Calu3 (cell line): Measurements from ENCODE around the gene RRH. TPM values are rescaled to one million over a fixed set of nuclear protein-coding genes. Genes with fewer than 3 reads are reported as not detected.
"Not testable (repeated sequence)": the region's sequence is repeated elsewhere in the genome, so short reads cannot be mapped to it uniquely, and the experiment has no call there.

ENCODE experiments used
- BruUV-seq: library from RNA; stranded (reverse); fragments of 400-500 nt; replicated peaks from 2 replicates; lab custom pipeline; 2021; lab: Mats Ljungman, UMichigan
- CTCF ChIA-PET: fragments of 300-600 bp; sonication (Branson Sonifier 250); formaldehyde crosslinking; loops from one replicate; lab custom pipeline; 2022; ENCODE audit warnings: antibody characterized with exemption; lab: Charles Lee
- DNase-seq: peaks from one replicate; pipeline ENCODE4 v3.0.0; 2022
- H3K27ac Mint-ChIP-seq: one replicate; pipeline ENCODE4 v1.8.0; 2022; ENCODE audit warnings: mixed read lengths; ENCODE audit not compliant: unreplicated experiment
- H3K27me3 Mint-ChIP-seq: one replicate; pipeline ENCODE4 v1.8.0; 2022; ENCODE audit warnings: mixed read lengths; ENCODE audit not compliant: unreplicated experiment
- H3K36me3 Mint-ChIP-seq: one replicate; pipeline ENCODE4 v1.8.0; 2022; ENCODE audit warnings: mild to moderate bottlenecking, moderate library complexity, mixed read lengths; ENCODE audit not compliant: insufficient read depth, unreplicated experiment
- H3K4me1 Mint-ChIP-seq: one replicate; pipeline ENCODE4 v1.8.0; 2022; ENCODE audit warnings: mild to moderate bottlenecking, low read depth, mixed read lengths; ENCODE audit not compliant: unreplicated experiment
- H3K4me3 Mint-ChIP-seq: one replicate; pipeline ENCODE4 v1.8.0; 2022; ENCODE audit warnings: mild to moderate bottlenecking, low read depth, moderate library complexity, mixed read lengths; ENCODE audit not compliant: unreplicated experiment
- H3K9me3 Mint-ChIP-seq: one replicate; pipeline ENCODE4 v1.8.0; 2022; ENCODE audit warnings: low read depth, mixed read lengths; ENCODE audit not compliant: unreplicated experiment
- CTCF ChIP-seq: fragments of 200-600 bp; IDR thresholded peaks from one replicate; pipeline ENCODE4 v1.8.0; 2022; ENCODE audit warnings: antibody characterized with exemption; ENCODE audit not compliant: unreplicated experiment
- intact Hi-C: fragments of 100-400 bp; cut with micrococcal nuclease; formaldehyde crosslinking; loops from one replicate; pipeline ENCODE4 v1.10.0; 2022; ENCODE audit not compliant: unreplicated experiment
- total RNA-seq: library from RNA; stranded (reverse); gene quantifications from 2 replicates; pipeline ENCODE4 v1.2.3, GENCODE V29; 2022

RRH gene
- total RNA-seq, 1 experiment from 2014 or later: 0.33 TPM

DNA sequence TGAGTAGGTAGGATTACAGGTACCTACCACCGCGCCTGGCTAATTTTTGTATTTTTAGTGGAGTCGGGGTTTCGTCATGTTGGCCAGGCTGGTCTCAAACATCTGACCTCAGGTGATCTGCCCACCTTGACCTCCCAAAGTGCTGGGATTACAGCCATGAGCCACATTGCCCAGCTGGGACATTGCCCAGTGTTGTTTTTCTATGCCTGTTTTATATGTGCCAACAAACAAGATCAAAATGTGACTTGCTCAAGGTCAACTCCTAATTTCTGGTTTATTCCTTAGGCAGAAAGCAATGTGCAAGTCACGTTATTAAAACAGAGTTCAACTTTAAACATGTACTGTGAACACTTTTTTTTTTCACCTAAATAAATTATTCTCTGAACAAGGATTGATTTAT is 22.8 kb downstream of the RRH start:
- CTCF ChIA-PET: no interaction called here

DNA sequence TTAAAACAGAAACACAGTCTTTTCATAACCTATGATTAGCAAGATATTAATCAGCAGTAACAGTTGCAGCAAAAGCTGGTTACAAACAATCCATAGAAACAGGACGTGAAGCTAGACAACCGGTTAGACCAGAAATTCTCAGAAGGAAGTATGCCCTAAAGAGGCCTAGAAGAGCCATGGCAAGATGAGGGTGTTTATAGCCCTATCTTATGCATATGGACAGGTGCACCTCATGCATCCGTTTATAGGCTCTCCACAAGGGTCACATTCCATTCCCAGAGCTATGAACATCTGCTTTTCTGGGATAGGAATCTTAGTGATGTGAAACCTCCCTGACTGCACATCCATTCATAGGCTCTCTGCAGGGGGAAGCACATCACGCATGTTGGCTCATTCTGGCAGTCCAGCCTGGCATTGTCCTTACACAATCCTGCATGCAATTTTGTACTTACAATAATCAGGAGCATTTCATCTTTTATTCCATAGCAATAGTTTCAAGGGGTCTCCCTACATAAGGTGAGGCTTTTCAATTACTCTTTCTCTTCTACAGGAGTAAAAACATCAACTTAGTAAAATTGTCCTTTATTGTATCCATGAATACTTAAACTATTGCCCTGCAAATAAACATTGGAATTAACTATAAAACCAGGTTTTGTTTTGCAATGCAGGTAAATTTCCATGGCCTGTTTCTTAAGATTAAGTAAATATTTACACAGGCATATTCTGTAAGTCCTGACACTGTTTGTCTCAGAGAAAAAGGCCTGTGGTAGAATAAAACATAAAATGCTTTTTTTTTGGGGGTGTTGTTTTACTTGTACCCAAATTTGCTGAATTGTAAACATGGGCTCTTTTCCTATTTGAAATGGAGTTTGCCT is 31.9 kb downstream of the RRH start:
- CTCF ChIA-PET: not testable (repeated sequence)

More for the DNA sequence above, 22.8 kb downstream of the RRH start:
- no TSS peak for BruUV-seq
- Mint-ChIP-seq H3K27ac (no peak overlapping the region), H3K9me3 (no peaks in the 10 kb centered on the region), H3K36me3 (no peaks in the 10 kb centered on the region), H3K4me3 (no peak overlapping the region), H3K27me3 (no peaks in the 10 kb centered on the region), H3K4me1 (no peaks in the 10 kb centered on the region)
- intact Hi-C loops: no loop called here
- no peak for DNase-seq
- no peak for TF ChIP-seq CTCF

DNA sequence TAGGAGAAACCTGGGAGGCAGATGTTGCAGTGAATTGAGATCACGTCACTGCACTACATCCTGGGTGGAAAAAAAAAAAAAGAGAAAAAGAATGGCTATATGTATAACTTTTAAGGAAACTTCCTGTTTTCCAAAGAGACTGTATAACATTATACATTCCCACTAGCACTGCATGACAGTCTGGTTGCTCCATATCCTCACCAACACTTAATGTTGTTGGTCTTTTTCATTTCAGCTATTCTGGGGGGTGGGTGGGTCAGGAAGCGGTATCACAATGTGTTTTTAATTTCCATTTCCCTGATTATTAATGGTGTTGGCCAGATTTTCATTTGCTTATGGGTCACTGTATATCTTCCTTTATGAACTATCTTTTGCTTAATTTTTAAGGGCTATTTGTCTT is 33.5 kb downstream of the RRH start:
- peaks cover 3% of the 10 kb centered on the region for H3K9me3 Mint-ChIP-seq
- BruUV-seq: no TSS peak
- CTCF ChIA-PET: no interaction called here
- no peak overlapping the region for H3K27ac Mint-ChIP-seq
- intact Hi-C loops: no loop called here
- DNase-seq: no peak
- TF ChIP-seq CTCF: no peak
- no peaks in the 10 kb centered on the region for H3K36me3 Mint-ChIP-seq
- H3K4me3 Mint-ChIP-seq: no peak overlapping the region
- no peaks in the 10 kb centered on the region for H3K4me1 Mint-ChIP-seq
- no peaks in the 10 kb centered on the region for H3K27me3 Mint-ChIP-seq

More for the DNA sequence above, 31.9 kb downstream of the RRH start:
- intact Hi-C loops, H3K27me3 Mint-ChIP-seq, H3K4me3 Mint-ChIP-seq, H3K27ac Mint-ChIP-seq, H3K36me3 Mint-ChIP-seq, BruUV-seq, H3K9me3 Mint-ChIP-seq, H3K4me1 Mint-ChIP-seq, DNase-seq: not testable (repeated sequence)

GRCh38 chr4:109861916-109862511 is 34.2 kb downstream of the RRH start:
- CTCF ChIA-PET: no interaction called here
- BruUV-seq: no TSS peak
- DNase-seq: no peak
- peaks cover 3% of the 10 kb centered on the region for H3K9me3 Mint-ChIP-seq
- intact Hi-C loops: no loop called here
- no peak overlapping the region for H3K27ac Mint-ChIP-seq
- H3K4me3 Mint-ChIP-seq: no peak overlapping the region
- H3K27me3 Mint-ChIP-seq: no peaks in the 10 kb centered on the region
- H3K36me3 Mint-ChIP-seq: no peaks in the 10 kb centered on the region
- no peaks in the 10 kb centered on the region for H3K4me1 Mint-ChIP-seq
- no peak for TF ChIP-seq CTCF
